ENCODE data around the gene RAB11FIP5.

Gene RAB11FIP5

DNA sequence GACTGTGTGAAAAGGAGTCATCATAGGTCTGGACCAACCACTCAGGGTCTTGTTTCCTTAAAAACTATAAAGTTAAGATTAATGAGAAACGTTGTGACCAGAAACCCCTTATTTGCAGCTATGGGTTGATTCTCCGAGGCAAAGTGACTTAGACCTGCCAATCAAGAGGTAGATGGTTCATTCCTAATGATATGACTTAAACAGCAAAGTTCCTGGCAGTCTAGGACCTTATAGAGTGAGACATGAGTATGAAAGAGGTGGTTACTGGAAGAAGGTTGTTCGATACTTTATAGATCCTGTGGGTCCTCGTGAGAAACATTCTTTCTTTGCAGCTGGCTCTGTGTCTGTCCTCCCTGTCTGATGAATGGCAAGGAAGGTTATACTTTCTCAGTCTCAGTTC is 49.3 kb downstream of the RAB11FIP5 start:
- no peaks in the 10 kb centered on the region for H3K9me3 ChIP-seq (ENCODE audit: control insufficient read depth in 1 of 2, low read length in 2 of 2)
- H3K27ac ChIP-seq (ENCODE audit: low read length), result no peak overlapping the region
- no peaks in the 10 kb centered on the region for H3K36me3 ChIP-seq (ENCODE audit: control insufficient read depth in 1 of 2, insufficient read depth in 2 of 2, low read length in 2 of 2)
- peaks cover 0 to 5% of the 10 kb centered on the region in 2 donors for H3K4me1 ChIP-seq (ENCODE audit: control insufficient read depth in 1 of 2, insufficient read depth in 2 of 2, low read length in 2 of 2)
- H3K27me3 ChIP-seq (ENCODE audit: low read depth, low read length), result no peaks in the 10 kb centered on the region
- H3K4me3 ChIP-seq (ENCODE audit: low read depth in 1 of 2, low read length in 2 of 2), result no peak overlapping the region

DNA sequence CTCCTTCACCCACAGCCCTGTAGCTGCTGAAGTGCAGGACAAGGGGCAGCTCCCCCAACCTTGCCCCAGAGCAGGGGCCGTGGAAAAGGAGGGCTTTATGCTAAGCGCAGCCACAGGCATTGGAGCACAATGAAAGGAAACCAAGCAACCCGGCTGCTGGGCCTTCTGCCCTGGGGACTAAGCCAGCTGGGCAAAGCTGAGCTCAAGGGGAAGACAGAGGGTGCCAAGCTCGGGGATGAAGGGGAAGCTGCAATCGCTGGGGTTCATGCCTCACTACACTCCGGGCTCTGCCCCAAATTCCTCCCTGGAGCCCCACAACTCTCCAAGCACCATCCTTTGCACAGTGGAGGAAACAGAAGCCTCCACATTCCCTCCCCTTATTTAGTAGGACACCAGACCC is 53.6 kb downstream of the RAB11FIP5 start:
- Histone ChIP-seq H3K27me3 (ENCODE audit: low read depth, low read length) (no peaks in the 10 kb centered on the region), H3K4me3 (ENCODE audit: low read depth in 1 of 2, low read length in 2 of 2) (no peak overlapping the region), H3K4me1 (ENCODE audit: control insufficient read depth in 1 of 2, insufficient read depth in 2 of 2, low read length in 2 of 2) (peaks cover 0 to 3% of the 10 kb centered on the region in 2 donors), H3K27ac (ENCODE audit: low read length) (no peak overlapping the region), H3K36me3 (ENCODE audit: control insufficient read depth in 1 of 2, insufficient read depth in 2 of 2, low read length in 2 of 2) (peaks cover 0 to 15% of the 10 kb centered on the region in 2 donors), H3K9me3 (ENCODE audit: control insufficient read depth in 1 of 2, low read length in 2 of 2) (peaks cover 4 to 10% of the 10 kb centered on the region in 2 donors)

DNA sequence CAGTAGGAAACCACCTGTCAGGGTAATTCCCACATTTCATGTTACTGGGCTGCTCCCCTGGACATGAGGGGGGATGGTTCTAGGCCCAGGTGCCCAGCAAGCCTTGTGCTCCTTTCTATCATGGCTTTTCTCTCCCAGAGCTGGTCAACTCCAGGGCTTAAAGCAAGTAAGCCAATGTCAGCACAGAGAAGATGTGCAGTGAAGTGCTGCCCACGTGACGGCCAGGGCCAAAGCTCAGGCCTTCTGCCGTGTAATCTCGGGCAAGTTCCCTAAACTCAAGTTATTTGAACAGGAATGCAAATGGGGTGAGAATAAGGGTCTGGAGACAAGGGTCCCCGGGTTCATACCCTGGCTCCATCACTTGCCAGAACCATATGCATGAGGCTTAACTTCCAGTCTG is 57.8 kb downstream of the RAB11FIP5 start:
- Histone ChIP-seq H3K4me3 (ENCODE audit: low read depth in 1 of 2, low read length in 2 of 2) (no peak overlapping the region), H3K27me3 (ENCODE audit: low read depth, low read length) (no peaks in the 10 kb centered on the region), H3K4me1 (ENCODE audit: control insufficient read depth in 1 of 2, insufficient read depth in 2 of 2, low read length in 2 of 2) (no peaks in the 10 kb centered on the region), H3K9me3 (ENCODE audit: control insufficient read depth in 1 of 2, low read length in 2 of 2) (peaks cover 4 to 10% of the 10 kb centered on the region in 2 donors), H3K27ac (ENCODE audit: low read length) (no peak overlapping the region), H3K36me3 (ENCODE audit: control insufficient read depth in 1 of 2, insufficient read depth in 2 of 2, low read length in 2 of 2) (peaks cover 0 to 19% of the 10 kb centered on the region in 2 donors)

DNA sequence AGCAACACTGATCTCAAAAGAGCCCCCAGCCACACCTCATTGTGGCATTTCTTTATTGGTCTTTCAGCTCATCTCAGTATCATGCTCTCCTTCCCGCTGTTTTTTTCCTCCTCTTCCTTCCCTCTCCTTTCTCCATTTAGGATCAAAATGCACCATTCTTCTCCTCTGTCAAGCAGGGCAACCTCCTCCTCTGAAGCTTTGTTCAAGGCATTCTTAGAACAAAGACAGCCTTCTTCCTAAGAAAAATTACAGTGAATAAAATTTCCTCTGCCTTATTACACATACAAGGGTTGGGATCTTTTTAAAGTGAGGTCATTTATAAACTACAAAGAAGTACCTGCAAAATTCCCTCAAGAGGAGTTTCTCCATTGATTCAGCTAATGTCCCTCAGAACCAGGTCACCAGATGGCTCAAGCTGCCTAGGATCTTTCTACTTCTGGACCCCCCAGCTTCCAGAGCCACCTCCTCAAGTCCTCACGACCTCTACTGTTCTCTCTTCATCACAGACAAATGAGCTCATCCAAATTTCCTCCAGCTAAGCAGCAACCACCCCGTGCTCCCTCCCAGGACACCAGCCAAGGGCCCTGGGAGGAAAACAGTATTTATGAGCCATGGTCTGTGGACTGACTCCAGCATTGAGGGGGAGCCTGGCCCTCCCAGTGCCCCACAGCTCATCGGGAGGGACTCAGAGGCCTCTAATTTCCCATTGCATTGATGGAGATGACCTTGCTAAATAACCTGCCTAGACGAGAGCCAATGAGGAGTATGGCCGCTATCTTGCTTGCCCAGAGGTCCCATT is 59.2 kb downstream of the RAB11FIP5 start:
- Histone ChIP-seq H3K9me3 (ENCODE audit: control insufficient read depth in 1 of 2, low read length in 2 of 2) (peaks cover 4 to 10% of the 10 kb centered on the region in 2 donors), H3K27ac (ENCODE audit: low read length) (no peak overlapping the region), H3K4me1 (ENCODE audit: control insufficient read depth in 1 of 2, insufficient read depth in 2 of 2, low read length in 2 of 2) (no peaks in the 10 kb centered on the region), H3K4me3 (ENCODE audit: low read depth in 1 of 2, low read length in 2 of 2) (no peak overlapping the region), H3K27me3 (ENCODE audit: low read depth, low read length) (no peaks in the 10 kb centered on the region), H3K36me3 (ENCODE audit: control insufficient read depth in 1 of 2, insufficient read depth in 2 of 2, low read length in 2 of 2) (peaks cover 0 to 19% of the 10 kb centered on the region in 2 donors)

DNA sequence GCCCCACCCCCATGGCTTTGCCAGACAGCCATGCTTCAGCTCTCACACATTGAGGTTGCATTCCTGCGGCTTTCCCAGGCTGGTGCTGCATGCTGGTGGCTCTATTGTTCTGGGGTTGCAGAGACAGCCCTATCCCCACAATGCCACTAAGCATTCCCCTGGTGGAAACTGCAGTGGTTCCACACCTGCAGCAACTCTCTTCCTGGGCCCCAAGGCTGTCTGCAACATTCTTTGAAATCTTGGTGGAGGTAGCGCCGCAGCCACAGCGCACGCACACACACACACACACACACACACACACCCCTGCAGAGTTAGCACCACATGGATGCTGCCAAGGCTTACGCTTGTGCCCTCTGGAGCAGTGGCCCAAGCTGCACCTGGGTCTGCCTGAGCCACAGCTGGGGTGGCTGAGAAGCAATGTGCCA is 62.6 kb downstream of the RAB11FIP5 start:
- no peaks in the 10 kb centered on the region for H3K4me1 ChIP-seq (ENCODE audit: control insufficient read depth in 1 of 2, insufficient read depth in 2 of 2, low read length in 2 of 2)
- no peaks in the 10 kb centered on the region for H3K9me3 ChIP-seq (ENCODE audit: control insufficient read depth in 1 of 2, low read length in 2 of 2)
- no peaks in the 10 kb centered on the region for H3K27me3 ChIP-seq (ENCODE audit: low read depth, low read length)
- no peak overlapping the region for H3K4me3 ChIP-seq (ENCODE audit: low read depth in 1 of 2, low read length in 2 of 2)
- no peak overlapping the region for H3K27ac ChIP-seq (ENCODE audit: low read length)
- H3K36me3 ChIP-seq (ENCODE audit: control insufficient read depth in 1 of 2, insufficient read depth in 2 of 2, low read length in 2 of 2), result peaks cover 0 to 4% of the 10 kb centered on the region in 2 donors

DNA sequence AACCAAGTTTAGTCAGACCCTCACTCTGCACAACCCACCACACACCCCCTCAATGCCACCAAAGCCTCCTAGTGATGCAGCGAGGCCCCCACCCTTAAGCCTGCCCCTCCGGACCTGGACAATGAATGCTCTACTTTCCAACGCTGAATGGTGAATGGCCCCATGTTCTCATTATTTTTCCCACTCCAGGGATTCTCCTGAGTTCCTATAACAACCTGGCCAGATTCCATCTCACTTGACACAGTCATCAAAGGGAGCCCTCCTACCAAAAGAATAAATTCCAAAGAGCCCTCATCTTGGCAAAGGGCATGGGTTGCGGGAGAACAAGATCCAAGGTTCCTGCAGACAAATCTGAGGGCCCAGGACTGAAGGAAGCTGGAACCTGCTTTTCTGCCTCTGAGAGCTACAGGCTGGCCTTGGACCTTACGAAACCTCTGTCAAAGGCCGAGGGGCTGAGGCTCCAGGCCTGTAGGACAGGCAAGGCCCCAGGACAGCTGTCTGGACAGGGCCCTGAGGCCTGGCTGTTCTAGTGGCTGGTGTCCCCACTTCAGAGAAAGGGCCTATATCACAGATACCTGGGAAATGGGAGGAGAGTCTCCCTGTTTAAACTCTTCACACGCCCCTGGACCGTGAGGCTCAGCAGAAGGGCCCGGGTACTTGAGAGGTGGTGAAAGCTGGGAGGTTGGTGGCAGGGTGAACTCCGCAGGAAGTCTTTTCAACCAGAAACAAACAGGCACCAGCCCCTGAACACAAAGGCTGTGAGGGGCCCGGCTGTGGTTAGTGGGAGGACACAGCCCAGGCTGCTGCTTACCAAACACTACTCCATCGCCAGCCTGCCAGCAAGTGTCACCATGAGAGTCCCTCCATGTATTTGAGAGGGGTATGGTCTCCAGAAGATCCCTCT is 68.6 kb downstream of the RAB11FIP5 start:
- Histone ChIP-seq H3K4me3 (ENCODE audit: low read depth in 1 of 2, low read length in 2 of 2) (no peak overlapping the region), H3K4me1 (ENCODE audit: control insufficient read depth in 1 of 2, insufficient read depth in 2 of 2, low read length in 2 of 2) (no peaks in the 10 kb centered on the region), H3K27ac (ENCODE audit: low read length) (no peak overlapping the region), H3K9me3 (ENCODE audit: control insufficient read depth in 1 of 2, low read length in 2 of 2) (no peaks in the 10 kb centered on the region), H3K27me3 (ENCODE audit: low read depth, low read length) (no peaks in the 10 kb centered on the region), H3K36me3 (ENCODE audit: control insufficient read depth in 1 of 2, insufficient read depth in 2 of 2, low read length in 2 of 2) (peaks cover 0 to 15% of the 10 kb centered on the region in 2 donors)

DNA sequence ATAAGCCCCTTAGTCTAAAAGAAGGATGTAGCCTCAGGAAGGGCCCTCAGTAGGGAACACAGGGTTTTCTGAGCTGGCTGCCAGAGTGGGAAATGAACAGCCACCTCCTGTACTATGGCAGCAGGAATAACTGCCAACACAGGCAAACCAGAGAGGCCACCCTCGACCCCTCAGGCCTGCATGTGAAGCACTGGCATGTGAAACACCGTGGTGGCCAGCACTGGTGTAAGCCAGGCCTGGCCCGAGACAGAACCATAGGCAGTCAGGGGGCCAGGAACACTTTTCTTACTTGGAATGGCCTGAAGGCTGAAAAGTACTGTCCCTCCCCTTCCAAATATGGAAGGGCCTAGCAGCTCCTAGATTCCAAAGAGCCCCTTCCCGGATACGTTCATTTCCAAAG is 69.5 kb downstream of the RAB11FIP5 start:
- Histone ChIP-seq H3K4me1 (ENCODE audit: control insufficient read depth in 1 of 2, insufficient read depth in 2 of 2, low read length in 2 of 2) (no peaks in the 10 kb centered on the region), H3K9me3 (ENCODE audit: control insufficient read depth in 1 of 2, low read length in 2 of 2) (no peaks in the 10 kb centered on the region), H3K27me3 (ENCODE audit: low read depth, low read length) (no peaks in the 10 kb centered on the region), H3K27ac (ENCODE audit: low read length) (no peak overlapping the region), H3K4me3 (ENCODE audit: low read depth in 1 of 2, low read length in 2 of 2) (no peak overlapping the region), H3K36me3 (ENCODE audit: control insufficient read depth in 1 of 2, insufficient read depth in 2 of 2, low read length in 2 of 2) (peaks cover 0 to 17% of the 10 kb centered on the region in 2 donors)

DNA sequence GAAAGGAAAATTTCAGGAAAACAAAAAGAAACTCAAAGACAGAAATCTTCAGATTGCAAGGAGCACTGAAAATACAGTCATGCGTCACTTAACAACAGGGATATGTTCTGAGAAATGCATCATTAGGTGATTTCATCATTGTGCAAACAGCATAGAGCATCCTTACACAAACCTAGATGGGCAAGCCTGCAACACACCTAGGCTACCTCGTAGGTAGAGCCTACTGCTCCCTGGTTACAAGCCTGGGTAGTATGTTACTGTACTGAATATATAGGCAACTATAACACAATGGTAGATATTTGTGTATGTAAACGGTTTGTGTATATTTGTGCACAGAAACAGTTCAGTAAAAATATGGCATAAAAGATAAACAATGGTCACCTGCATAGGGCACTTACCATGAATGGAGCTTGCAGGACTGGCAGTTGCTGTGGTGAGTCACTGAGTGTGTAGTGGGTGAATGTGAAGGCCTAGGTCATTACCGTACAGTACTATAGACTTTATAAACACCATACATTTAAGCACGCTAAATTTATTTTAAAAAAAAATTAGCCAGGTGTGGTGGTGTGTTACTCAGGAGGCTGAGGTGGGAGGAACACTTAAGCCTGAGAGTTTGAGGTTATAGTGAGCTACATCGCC is 74.7 kb downstream of the RAB11FIP5 start:
- Histone ChIP-seq H3K4me3 (ENCODE audit: low read depth in 1 of 2, low read length in 2 of 2) (no peak overlapping the region), H3K27ac (ENCODE audit: low read length) (no peak overlapping the region), H3K36me3 (ENCODE audit: control insufficient read depth in 1 of 2, insufficient read depth in 2 of 2, low read length in 2 of 2) (peaks cover 0 to 28% of the 10 kb centered on the region in 2 donors), H3K4me1 (ENCODE audit: control insufficient read depth in 1 of 2, insufficient read depth in 2 of 2, low read length in 2 of 2) (no peaks in the 10 kb centered on the region), H3K9me3 (ENCODE audit: control insufficient read depth in 1 of 2, low read length in 2 of 2) (no peaks in the 10 kb centered on the region), H3K27me3 (ENCODE audit: low read depth, low read length) (no peaks in the 10 kb centered on the region)

DNA sequence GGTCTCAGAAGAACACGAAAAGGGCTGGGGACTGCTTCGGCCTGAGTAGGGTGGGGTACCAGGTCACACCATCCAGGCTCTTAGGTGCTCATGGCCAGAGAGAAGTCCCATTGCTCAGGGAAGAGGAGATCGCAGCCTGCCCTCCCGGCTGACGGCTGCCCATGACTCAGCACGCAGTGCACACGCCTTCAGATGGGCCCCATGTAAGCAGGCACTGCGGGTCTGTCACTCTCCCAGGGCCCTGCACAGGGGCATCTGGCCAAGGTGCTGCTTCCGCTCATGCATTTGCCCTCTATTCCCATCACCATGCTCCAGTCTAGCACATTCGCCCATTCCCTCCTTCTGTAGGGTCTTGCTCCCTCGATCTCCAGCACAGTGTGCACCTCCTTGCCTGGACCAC is 76.0 kb downstream of the RAB11FIP5 start:
- Histone ChIP-seq H3K9me3 (ENCODE audit: control insufficient read depth in 1 of 2, low read length in 2 of 2) (no peaks in the 10 kb centered on the region), H3K4me1 (ENCODE audit: control insufficient read depth in 1 of 2, insufficient read depth in 2 of 2, low read length in 2 of 2) (no peaks in the 10 kb centered on the region), H3K27ac (ENCODE audit: low read length) (no peak overlapping the region), H3K36me3 (ENCODE audit: control insufficient read depth in 1 of 2, insufficient read depth in 2 of 2, low read length in 2 of 2) (peaks cover 0 to 28% of the 10 kb centered on the region in 2 donors), H3K4me3 (ENCODE audit: low read depth in 1 of 2, low read length in 2 of 2) (no peak overlapping the region), H3K27me3 (ENCODE audit: low read depth, low read length) (no peaks in the 10 kb centered on the region)

DNA sequence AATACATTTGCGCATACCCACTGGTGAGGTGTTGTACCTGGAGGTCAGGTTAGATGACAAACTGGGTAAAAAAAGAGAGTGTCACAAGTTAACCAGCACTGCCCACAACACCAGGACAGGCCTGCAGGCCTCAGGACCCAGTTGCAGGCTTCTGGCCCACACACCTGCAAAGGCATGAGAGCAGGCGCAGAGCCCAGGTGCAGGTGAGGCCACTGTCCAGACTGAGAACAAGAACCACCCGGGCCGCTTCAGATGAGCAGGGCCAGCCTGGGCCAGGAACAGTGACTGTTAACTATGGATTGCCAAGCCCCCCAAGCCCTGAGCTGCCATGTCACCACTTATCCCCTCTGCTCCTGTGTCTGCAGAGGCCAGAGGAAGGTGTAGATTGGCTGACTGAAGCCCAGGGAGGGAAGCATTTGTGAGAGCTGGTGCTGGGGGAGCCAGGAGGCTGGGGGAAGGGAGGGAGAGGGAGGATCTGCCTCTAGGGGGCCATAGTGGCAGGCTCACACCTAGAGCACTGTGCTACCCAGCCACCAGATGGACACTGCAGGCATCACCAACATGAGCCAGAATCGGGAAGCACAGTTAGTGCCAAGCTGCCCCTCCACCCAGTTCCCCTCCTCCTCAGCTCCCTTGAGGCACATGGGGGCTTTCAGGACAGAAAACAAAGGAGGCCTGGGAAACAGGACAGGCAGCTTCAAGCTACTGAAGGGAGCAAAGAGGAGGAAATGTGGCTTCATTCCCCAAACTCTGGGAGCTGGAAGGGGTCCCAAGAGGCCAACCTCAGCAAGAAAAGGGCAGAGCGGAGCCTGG is 76.6 kb downstream of the RAB11FIP5 start:
- Histone ChIP-seq H3K36me3 (ENCODE audit: control insufficient read depth in 1 of 2, insufficient read depth in 2 of 2, low read length in 2 of 2) (peaks cover 0 to 26% of the 10 kb centered on the region in 2 donors), H3K4me1 (ENCODE audit: control insufficient read depth in 1 of 2, insufficient read depth in 2 of 2, low read length in 2 of 2) (no peaks in the 10 kb centered on the region), H3K27ac (ENCODE audit: low read length) (no peak overlapping the region), H3K4me3 (ENCODE audit: low read depth in 1 of 2, low read length in 2 of 2) (no peak overlapping the region), H3K9me3 (ENCODE audit: control insufficient read depth in 1 of 2, low read length in 2 of 2) (no peaks in the 10 kb centered on the region), H3K27me3 (ENCODE audit: low read depth, low read length) (no peaks in the 10 kb centered on the region)

All from muscle layer of duodenum (tissue), 2 donors.